ENCODE results near the gene EPB41. TPM values are rescaled to one million over a fixed set of nuclear protein-coding genes. Genes with fewer than 3 reads are reported as not detected.

EPB41 gene
- total RNA-seq, 1 experiment from 2014 or later: 40.7 TPM

DNA sequence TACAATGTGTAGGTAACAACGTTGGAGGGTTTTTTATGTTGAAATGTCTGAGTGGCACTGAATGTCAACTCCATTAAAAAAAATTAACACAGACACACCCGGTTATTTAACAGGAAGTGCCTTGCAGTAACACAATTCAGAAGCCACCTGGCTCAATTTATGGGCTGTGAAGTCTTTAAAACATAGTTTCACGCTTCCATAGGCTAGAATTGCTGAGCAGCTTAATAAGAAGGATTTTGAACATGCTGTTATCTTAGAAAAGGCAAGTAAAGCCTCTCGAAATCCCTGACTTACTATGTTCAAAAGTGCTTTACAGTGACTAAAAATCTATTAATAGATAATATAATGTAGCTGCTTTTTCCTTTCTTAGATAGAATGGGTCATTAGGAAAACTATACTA lies 247.7 kb downstream of the EPB41 start:
- no peaks in the 10 kb centered on the region for H3K27me3 Mint-ChIP-seq (ENCODE audit: unreplicated experiment)
- no peak for DNase-seq
- H3K36me3 Mint-ChIP-seq (ENCODE audit: insufficient read depth, unreplicated experiment): peaks cover 52% of the 10 kb centered on the region
- no peaks in the 10 kb centered on the region for H3K4me1 Mint-ChIP-seq (ENCODE audit: low read depth, unreplicated experiment)
- BruUV-seq (replicated peaks): no TSS peak
- intact Hi-C loops (cut with micrococcal nuclease; ENCODE audit: unreplicated experiment): no loop called here
- H3K9me3 Mint-ChIP-seq (ENCODE audit: low read depth, unreplicated experiment): no peaks in the 10 kb centered on the region
- H3K27ac Mint-ChIP-seq (ENCODE audit: unreplicated experiment): no peak overlapping the region
- TF ChIP-seq CTCF (IDR thresholded peaks at IDR 0.05; ENCODE audit: unreplicated experiment): no peak
- CTCF ChIA-PET: no interaction called here
- H3K4me3 Mint-ChIP-seq (ENCODE audit: low read depth, unreplicated experiment): no peak overlapping the region

DNA sequence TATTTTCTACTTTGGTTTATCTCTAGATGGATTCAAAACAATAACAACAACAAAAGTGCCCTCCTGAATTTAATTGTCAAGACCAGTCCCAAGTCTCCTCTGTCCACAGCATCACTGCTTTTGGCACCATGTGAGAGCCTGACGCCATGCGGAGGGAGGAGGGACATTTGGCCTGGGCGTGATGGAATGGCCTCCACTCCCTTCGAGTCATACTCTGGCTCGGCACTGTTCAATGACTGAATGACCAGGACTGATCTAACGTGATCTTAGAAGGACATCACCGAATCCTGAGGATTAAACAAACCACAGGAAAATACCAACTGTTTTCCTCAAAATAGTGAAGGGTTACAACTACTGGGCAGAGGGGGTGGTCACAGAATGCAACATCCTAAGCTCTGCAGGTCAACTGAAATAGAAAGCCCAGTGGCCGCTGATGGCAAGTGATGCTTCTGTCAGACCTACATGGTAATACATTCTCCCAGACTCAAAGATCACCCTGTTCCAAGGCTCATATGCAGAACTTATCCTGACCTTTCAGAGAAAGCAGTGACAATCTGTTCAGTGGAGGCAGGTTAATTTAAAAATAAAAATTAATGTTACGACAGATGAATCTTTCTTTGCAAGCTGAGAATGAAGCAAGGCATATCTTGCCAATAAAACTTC lies 248.2 kb downstream of the EPB41 start:
- no TSS peak for BruUV-seq (replicated peaks)
- Mint-ChIP-seq H3K27me3 (ENCODE audit: unreplicated experiment) (no peaks in the 10 kb centered on the region), H3K9me3 (ENCODE audit: low read depth, unreplicated experiment) (no peaks in the 10 kb centered on the region), H3K36me3 (ENCODE audit: insufficient read depth, unreplicated experiment) (peaks cover 50% of the 10 kb centered on the region), H3K27ac (ENCODE audit: unreplicated experiment) (no peak overlapping the region), H3K4me3 (ENCODE audit: low read depth, unreplicated experiment) (no peak overlapping the region), H3K4me1 (ENCODE audit: low read depth, unreplicated experiment) (no peaks in the 10 kb centered on the region)
- TF ChIP-seq CTCF (IDR thresholded peaks at IDR 0.05; ENCODE audit: unreplicated experiment): no peak
- DNase-seq: no peak
- intact Hi-C loops (cut with micrococcal nuclease; ENCODE audit: unreplicated experiment): no loop called here
- CTCF ChIA-PET: no interaction called here

GRCh38 chr1:29164588-29164987 lies 250.2 kb downstream of the EPB41 start:
- intact Hi-C loops (cut with micrococcal nuclease; ENCODE audit: unreplicated experiment): no loop called here
- Mint-ChIP-seq H3K27me3 (ENCODE audit: unreplicated experiment) (no peaks in the 10 kb centered on the region), H3K36me3 (ENCODE audit: insufficient read depth, unreplicated experiment) (peaks cover 48% of the 10 kb centered on the region), H3K4me1 (ENCODE audit: low read depth, unreplicated experiment) (no peaks in the 10 kb centered on the region), H3K4me3 (ENCODE audit: low read depth, unreplicated experiment) (no peak overlapping the region), H3K27ac (ENCODE audit: unreplicated experiment) (no peak overlapping the region), H3K9me3 (ENCODE audit: low read depth, unreplicated experiment) (no peaks in the 10 kb centered on the region)
- TF ChIP-seq CTCF (IDR thresholded peaks at IDR 0.05; ENCODE audit: unreplicated experiment): no peak
- CTCF ChIA-PET: no interaction called here
- no peak for DNase-seq
- no TSS peak for BruUV-seq (replicated peaks)

DNA sequence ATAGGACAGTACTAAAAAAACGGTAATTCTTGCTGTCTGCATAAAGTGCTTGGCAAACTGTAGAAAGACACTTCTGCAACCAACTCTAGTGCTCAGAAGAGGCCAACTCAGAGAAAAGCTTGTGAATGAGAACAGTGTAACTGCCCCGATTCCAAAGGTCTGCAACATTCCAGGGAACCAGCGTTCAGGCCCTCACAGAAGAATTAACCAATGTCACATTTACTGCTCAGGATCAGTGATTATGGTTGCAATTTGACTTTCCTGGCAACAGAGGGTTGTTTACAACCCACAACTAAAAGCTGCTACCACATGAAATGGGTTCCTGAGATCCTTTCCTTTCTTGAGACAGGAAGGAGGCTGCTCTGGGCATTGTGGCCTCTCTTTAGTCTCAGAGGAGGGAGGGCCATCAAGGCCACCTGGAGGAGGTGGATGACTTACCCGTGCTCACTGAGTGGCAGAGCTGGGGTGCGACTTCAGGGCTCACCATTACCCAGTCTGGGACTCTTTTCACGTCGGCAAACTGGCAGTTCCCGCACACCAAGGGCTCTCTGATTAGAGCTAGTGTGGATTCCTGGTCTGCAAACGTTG lies 252.0 kb downstream of the EPB41 start:
- H3K9me3 Mint-ChIP-seq (ENCODE audit: low read depth, unreplicated experiment): no peaks in the 10 kb centered on the region
- DNase-seq: no peak
- no peak overlapping the region for H3K27ac Mint-ChIP-seq (ENCODE audit: unreplicated experiment)
- peaks cover 11% of the 10 kb centered on the region for H3K4me1 Mint-ChIP-seq (ENCODE audit: low read depth, unreplicated experiment)
- TF ChIP-seq CTCF (IDR thresholded peaks at IDR 0.05; ENCODE audit: unreplicated experiment): no peak
- CTCF ChIA-PET: no interaction called here
- no peaks in the 10 kb centered on the region for H3K27me3 Mint-ChIP-seq (ENCODE audit: unreplicated experiment)
- H3K36me3 Mint-ChIP-seq (ENCODE audit: insufficient read depth, unreplicated experiment): peaks cover 54% of the 10 kb centered on the region
- no TSS peak for BruUV-seq (replicated peaks)
- H3K4me3 Mint-ChIP-seq (ENCODE audit: low read depth, unreplicated experiment): no peak overlapping the region
- intact Hi-C loops (cut with micrococcal nuclease; ENCODE audit: unreplicated experiment): loop anchor here (1.0 kb wide), 1 partner anchor 12 kb away; no protein-coding TSS in a partner anchor
